HL-60/S4 treated with retinoic acid at 250 ng/mL for 4 days and 3 days (cell line): ENCODE results near the gene NTRK2.
"Not testable (repeated sequence)": the region's sequence is repeated elsewhere in the genome, so short reads cannot be mapped to it uniquely, and the experiment has no call there.

Experiments used
- in situ Hi-C: fragments of 300-500 bp; cut with MboI; formaldehyde crosslinking; loops from 2 replicates; pipeline ENCODE4 v1.7.0; 2022; ENCODE audit warnings: low sequenced_read_pairs

NTRK2 gene

GRCh38 chr9:84874596-84874995, 205.1 kb downstream of the NTRK2 start:
- in situ Hi-C loops: no loop called here

DNA sequence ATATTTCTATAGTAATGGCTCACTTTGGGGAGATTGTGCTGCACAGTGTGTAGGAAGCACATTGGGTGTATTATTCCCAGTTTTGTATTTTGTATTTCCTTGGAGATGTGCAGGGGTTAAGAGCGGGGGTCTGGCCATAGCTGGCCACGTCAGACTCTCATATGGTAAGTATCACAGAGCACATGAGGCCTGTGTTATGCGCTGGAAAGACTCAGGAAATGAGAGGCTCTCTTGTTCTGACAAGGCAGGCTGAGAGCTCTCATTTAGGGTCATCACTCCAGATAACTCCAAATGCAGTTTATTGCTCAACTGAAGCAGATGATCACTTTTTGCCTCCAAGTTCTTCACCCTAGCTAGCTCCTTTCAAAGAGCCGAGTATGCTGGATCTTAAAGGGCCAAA, 205.7 kb downstream of the NTRK2 start:
- in situ Hi-C loops: no loop called here

- in situ Hi-C loops: no loop called here
These were observed 210.1 kb downstream of the NTRK2 start for GRCh38 chr9:84879631-84880030.

DNA sequence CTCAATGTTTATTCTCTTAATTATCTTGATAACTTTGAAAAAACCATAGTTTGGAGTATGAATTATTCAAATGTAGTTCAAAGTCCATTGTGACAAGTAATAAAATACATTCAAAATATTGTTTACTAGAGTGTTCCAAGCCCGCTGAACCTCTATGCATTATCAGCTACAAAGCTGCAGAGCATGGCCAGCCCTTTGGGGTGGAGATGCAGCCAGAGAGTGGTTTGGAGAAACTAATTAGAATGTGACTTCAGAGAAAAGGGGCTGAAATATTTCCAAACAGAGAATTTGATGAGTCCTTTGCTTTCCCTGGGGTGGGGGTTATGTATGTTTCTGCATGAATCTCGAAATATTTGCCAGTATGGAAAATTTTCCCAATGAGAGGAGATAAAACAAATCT, 211.3 kb downstream of the NTRK2 start:
- in situ Hi-C loops: no loop called here

DNA sequence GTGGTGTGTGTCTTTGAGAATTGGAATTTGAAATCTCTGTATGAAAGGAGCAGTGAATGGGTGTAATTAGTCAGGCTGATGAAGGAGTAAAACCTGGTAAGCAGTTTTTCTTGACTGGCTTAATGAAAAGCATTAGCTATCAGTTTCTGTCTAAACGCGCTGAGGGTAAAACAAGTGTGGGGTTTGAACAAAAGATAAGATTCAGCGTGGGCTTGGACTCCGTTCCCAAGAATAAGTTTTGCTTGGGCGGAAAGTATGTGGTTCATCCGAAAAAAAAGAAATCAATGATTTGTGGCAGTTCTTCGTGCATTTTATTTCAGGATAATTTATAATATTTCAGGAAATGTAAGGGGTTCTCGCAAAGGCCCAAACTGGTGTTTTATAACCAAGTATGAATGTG, 217.3 kb downstream of the NTRK2 start:
- in situ Hi-C loops: no loop called here

- in situ Hi-C loops: no loop called here
These were observed 222.4 kb downstream of the NTRK2 start for GRCh38 chr9:84891924-84892323.

- in situ Hi-C loops: no loop called here
These were observed 224.0 kb downstream of the NTRK2 start for GRCh38 chr9:84893419-84894128.

DNA sequence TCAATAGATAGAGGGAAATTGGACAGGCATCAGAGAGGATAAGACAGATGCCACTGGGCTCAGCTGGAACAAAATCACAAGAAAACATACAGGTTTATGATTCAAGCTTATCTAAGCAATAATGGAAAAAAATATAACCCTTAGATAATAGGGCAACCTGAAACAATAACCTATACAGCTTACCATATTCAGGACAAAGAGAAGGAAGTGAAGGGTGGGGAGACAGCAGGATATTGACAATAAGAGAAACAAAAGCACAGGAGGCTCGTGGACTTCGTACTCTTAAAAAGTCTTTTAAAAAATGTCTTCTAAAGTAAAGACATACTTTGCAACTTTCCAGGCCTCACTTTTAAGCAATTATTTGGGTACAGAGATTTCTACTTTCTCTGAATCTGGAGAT, 225.3 kb downstream of the NTRK2 start:
- in situ Hi-C loops: no loop called here

- in situ Hi-C loops: no loop called here
These were observed 228.0 kb downstream of the NTRK2 start for GRCh38 chr9:84897362-84898094.

DNA sequence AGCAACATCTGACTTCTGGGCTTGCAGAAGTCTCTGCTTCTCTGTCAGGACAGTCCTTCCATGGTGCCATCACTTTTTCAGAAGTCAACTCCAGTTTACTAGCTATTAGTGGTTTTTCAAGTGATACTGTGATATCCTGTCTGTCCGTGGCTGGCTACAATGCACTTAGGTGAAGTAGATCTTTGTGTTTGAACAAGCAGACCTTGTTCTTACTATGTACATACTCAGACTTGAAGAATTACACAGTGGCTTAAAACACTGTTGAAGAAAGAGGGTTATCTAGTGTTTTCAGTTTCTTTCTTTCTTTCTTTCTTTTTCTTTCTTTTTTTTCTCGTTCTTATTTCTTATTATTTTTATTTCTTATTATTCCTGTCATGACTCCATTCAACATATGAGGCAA, 228.7 kb downstream of the NTRK2 start:
- in situ Hi-C loops: no loop called here

- in situ Hi-C loops: not testable (repeated sequence)
These were observed 229.1 kb downstream of the NTRK2 start for GRCh38 chr9:84898618-84899017.

GRCh38 chr9:84899326-84899725, 229.8 kb downstream of the NTRK2 start:
- in situ Hi-C loops: no loop called here

DNA sequence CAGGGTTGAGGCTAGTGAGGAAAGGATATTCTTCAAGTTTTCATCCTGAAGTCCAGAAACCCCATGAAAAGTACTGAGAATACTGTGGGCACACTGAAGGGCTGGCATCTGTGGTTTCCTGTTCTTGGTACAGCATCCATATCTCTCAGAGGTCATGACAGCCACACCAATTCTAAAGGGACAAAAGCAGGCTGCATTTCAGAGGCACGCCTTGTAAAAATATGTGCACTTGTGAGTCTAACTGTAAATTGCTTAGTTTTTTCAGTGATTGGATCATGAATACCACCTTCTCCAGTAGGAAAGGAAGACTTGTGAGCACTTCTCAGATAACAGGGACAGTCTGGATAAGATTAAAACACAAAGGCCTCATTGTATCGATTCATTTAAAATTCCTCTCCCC, 230.9 kb downstream of the NTRK2 start:
- in situ Hi-C loops: no loop called here

- in situ Hi-C loops: no loop called here
These were observed 234.4 kb downstream of the NTRK2 start for GRCh38 chr9:84903963-84904362.

DNA sequence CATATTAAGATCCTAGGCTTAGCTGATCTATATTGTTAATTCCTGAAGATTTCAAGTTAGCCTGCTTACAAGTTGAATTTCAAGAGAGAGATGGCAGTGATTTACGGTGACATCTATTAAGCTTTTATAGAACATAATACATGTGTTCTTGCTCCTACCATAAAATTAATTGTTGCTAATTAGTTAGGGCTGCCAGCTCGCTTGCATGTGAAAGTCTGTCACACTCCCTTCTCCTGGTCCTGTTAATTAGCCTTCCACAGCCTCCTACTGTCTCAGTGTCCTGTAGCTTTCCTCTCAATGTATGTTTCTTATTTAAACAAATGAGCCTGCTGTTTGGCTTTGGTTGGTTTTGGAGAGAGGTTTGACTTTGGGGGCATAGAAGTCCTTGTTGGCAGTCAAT, 247.2 kb downstream of the NTRK2 start:
- in situ Hi-C loops: no loop called here

- in situ Hi-C loops: no loop called here
These were observed 248.0 kb downstream of the NTRK2 start for GRCh38 chr9:84917366-84918070.

DNA sequence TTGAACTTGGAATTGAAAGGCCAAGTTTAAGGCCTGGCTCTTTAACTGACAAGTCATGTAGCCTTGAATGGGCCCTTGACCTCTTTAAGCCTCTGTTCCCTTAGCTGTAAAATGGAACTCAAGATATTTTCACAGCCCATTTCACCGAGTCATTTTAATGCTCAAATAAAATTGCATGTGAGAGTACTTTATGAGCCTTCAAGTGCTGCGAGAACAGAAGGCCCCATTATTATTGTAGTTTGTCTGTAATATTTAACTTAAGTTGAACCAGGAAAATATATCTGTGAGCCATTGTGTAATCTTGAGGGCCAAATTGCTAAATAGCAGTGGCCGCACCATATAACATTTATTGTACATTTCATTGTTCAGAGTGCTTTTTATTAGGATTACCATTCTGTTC, 249.9 kb downstream of the NTRK2 start:
- in situ Hi-C loops: no loop called here

DNA sequence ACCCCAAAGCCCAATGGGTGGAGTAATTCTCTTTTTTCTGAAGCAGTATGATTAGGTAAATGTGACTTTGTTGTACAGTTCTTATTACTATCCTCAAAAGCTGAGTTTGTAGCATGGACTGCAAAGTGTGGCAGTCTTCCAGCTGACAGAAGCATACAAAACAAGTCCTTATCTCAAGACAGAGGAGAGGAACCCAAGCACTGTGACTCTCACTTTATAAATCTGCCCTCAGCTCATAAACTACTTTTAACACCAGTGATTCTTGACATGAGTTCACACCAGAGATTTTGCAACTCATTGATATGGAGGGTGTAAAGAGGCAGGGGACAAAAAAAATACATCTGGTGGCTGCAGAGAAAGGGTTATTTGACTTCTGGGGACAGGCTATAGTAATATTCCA, 251.6 kb downstream of the NTRK2 start:
- in situ Hi-C loops: no loop called here

GRCh38 chr9:84922051-84922450, 252.5 kb downstream of the NTRK2 start:
- in situ Hi-C loops: no loop called here

DNA sequence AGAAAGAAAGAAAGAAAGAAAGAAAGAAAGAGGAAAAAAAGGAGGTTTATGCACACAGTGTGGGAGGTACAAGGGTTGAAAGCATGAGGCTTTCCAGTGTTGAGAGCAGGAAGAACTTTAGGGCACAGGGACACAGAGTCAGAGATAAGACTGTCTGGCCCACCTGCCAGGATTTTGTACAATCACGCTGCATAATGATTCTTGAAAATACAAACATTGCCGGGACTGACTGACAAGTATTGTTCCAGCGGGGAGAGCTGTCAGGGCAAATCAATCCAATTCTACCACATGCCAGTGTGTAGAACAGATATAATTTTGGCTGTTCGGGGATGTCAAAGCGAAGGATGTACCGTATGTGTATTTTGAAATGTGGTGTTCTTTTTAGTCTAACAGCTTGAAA, 254.7 kb downstream of the NTRK2 start:
- in situ Hi-C loops: no loop called here

- in situ Hi-C loops: no loop called here
These were observed 255.8 kb downstream of the NTRK2 start for GRCh38 chr9:84925225-84925872.

GRCh38 chr9:84926793-84927192, 257.3 kb downstream of the NTRK2 start:
- in situ Hi-C loops: no loop called here
